ENCODE results near the gene PBX2.
"Not testable (repeated sequence)": the region's sequence is repeated elsewhere in the genome, so short reads cannot be mapped to it uniquely, and the experiment has no call there.

Gene PBX2

DNA sequence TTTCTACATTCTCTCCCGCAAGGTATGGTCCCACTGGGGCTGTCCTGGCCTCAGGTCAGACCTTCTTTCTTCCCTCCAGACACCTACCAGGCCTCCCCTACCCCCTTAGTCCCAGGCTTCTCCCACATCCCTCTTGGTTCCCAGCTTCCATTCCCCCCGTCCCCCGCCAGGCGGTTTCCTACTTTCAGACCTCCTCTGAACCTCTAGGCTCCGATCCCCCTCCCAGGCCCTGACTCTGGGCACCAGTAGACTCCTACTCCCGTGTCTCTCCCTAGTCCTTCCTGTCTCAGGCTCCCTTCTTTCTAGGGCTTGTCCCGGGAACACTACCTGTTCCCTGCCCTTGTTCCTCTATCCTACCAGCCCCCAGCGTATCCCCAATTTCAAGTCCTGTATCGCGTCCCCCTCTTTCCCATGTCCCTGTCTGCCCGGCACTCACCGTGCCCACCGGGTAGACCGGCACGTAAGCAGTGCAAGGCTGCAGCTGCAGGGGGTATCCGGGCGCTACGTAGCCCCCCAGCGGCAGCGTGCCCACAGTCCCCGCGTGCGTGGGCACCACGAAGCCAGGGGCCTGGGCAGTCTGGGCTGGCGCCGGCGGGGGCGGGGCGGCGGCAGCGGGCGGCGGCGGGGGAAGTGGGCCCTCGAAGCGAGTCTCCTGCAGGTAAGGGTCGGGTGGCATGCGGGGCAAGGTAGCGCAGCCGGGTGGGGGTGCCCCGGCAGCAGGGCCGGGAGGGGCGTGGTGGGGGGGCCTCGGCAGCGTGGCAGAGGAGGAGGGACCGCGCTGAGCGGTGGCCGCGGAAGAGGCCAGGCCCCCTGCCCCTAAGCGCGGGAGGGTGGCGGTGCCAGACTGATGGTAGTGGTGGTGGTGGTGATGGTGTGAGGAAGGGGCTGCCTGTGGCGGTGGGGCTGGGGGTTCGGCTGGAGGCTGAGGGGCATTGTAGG is 39.8 kb downstream of the PBX2 start:
- DNase-seq (ENCODE audit: low read depth, low spot score): no peak

DNA sequence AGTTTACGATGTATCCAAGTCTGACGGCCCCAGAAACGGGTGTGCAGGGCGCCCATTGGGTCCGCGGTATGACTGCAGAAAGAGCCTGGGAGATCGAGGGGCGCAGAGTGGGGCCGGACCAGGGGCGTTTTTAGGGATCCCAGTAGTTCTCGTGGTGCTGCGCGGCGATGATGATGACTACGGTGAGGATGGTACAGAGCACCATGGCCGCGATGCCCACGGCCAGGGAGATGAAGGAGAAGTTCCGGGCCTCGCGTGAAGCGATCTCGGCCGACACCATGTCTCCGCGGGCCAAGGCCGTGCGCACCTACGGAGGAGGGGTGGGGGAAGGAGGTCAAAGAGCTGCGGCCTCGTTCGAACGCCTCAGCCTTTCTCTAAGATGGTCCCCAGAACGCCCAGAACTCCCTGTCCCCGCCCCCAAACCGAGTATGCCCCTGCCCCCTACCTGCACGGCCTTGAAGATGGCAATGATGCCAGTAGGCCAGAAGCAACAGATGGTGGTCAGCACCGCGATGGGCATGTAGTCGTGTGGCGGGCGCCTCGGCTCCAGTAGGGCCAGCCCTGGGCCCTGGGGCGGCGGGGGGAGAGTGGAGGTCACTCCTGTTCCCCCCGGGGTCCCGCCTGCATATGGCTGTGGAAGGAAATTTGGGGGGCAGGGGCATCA is 40.8 kb downstream of the PBX2 start:
- no peak for DNase-seq (ENCODE audit: low read depth, low spot score)

- DNase-seq (ENCODE audit: low read depth, low spot score): peak; percentile 75
Observed at GRCh38 chr6:32148289-32149091, 41.5 kb downstream of the PBX2 start.

DNA sequence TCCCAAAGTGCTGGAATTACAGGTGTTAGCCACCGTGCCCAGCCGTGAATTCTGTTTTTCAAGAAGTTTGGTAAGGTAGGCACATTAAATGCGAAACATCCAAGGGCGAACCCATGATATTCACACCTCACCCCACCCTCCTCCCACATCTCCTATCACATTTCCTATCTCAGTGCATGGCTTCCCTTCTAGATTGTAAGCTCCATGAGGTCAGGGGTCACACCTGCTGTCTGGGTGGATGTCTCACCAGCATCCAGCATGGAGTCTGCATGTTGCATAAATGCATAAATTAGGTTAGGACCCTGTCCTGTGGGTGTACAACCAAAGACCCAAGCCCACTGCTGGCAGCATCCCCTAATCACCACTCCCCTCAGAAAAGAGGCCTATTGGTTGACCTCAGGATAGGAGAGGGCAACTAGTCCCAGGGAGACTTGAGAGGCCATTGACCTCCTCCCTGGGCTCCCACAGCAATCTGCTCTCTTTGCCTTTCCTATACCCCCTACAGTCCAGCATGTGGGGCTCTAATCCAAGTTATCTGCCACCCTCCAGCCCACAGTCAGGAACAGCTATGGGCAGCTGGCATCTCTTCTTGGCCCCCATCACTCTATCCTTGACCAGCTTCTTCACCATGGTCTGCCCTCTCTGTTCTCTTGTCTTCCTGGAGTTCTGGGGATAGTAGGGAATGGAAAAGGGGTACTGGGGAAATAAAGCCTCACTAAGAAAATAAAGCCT is 42.4 kb downstream of the PBX2 start:
- DNase-seq (ENCODE audit: low read depth, low spot score): no peak

GRCh38 chr6:32146687-32147086 is 43.3 kb downstream of the PBX2 start:
- no peak for DNase-seq (ENCODE audit: low read depth, low spot score)

DNA sequence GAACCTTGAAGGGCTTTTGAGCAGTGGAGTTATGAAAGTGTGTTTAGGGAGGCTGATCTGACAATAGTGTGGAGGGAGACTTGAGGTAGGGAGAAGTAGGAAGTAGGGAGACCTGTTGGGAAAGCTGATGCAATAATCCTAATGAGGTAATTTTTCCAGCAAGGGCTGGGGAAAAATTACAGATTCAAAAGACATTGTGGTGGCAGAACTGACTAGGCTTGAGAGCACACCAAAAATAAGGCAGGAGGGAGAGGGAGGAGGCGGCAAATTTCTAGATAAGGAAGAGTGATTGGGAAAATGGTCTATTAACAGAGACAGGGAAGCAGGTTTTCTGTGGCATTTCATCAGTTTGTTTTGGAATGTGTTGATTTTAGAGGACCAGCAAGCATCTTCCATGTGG is 43.7 kb downstream of the PBX2 start:
- DNase-seq (ENCODE audit: low read depth, low spot score): no peak

GRCh38 chr6:32144238-32144637 is 45.8 kb downstream of the PBX2 start:
- not testable (repeated sequence) for DNase-seq (ENCODE audit: low read depth, low spot score)

DNA sequence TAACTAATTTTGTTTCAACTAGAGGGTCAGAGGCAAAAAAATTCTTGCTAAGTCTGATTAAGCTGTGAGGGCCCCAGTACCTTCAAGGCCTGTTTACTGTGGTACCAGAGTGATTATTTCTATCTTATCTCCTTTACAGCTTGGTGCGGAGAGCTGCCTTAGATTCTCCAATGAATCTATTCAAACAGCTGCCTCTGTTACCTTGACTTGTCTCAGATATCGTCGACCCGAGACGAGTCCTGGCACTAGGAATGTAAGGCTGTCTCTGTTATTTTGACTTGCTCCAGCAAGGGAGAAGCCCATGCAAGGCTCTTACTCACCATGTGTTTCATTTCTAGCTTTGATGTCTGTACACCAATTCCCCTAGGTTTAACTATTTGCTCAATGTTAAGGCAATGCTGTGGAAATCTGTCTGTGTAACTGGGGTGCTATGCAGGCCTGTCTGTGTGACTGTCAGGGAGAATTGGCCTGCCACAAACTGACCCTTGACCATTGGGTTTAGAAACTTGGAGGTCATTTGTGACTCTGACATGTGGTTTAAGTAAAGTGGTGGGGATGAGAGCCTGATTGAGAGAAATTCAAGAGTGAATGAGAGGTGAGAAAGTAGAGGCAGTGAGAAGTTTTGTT is 49.5 kb downstream of the PBX2 start:
- no peak for DNase-seq (ENCODE audit: low read depth, low spot score)

DNA sequence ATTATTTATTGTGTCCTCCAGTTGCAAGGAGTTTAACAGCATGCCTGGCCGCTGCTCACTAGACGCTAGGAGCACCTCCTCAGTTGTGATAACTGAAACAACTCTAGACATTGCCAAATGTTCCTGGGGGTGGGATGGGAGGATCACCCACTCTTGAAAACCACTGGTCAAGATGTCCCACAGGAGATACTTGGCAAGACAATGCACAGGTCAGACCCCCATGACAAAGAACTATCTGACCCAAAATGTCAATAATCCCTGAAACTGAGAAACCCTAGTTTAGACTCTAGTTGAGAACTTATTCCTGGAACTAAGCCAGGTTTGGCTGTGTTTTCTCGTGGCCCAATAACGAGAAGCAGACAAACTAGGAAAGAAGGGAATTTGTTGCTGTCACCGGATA is 50.4 kb downstream of the PBX2 start:
- DNase-seq (ENCODE audit: low read depth, low spot score): no peak

- DNase-seq (ENCODE audit: low read depth, low spot score): no peak
Observed at GRCh38 chr6:32137454-32137853, 52.5 kb downstream of the PBX2 start.

Data from astrocyte of the hippocampus (primary cell).